KMS-11 (cell line): Measurements from ENCODE around the gene ASF1B.

ENCODE experiments used
- H2AFZ ChIP-seq: fragments of 200-600 bp; sonication (generic); 2 replicates; pipeline ENCODE4 v1.6.1; 2016; ENCODE audit warnings: antibody characterized with exemption, mixed run types, low read depth
- H3K27ac ChIP-seq: fragments of 200-600 bp; sonication (generic); 2 replicates; pipeline ENCODE4 v1.6.1; 2016; ENCODE audit warnings: mild to moderate bottlenecking, mixed run types
- H3K27me3 ChIP-seq: fragments of 200-600 bp; sonication (generic); 2 replicates; pipeline ENCODE4 v1.6.1; 2017; ENCODE audit warnings: mild to moderate bottlenecking, low read depth, mixed run types, moderate library complexity; ENCODE audit not compliant: insufficient read depth
- H3K36me3 ChIP-seq: fragments of 200-600 bp; sonication (generic); 2 replicates; pipeline ENCODE4 v1.6.1; 2017; ENCODE audit warnings: mild to moderate bottlenecking, mixed run types; ENCODE audit not compliant: insufficient read depth
- H3K4me1 ChIP-seq: fragments of 200-600 bp; sonication (generic); 2 replicates; pipeline ENCODE4 v1.6.1; 2016; ENCODE audit warnings: mild to moderate bottlenecking, low read depth, mixed run types; ENCODE audit not compliant: poor library complexity, severe bottlenecking
- H3K4me2 ChIP-seq: fragments of 200-600 bp; sonication (generic); 2 replicates; pipeline ENCODE4 v1.7.0; 2016; ENCODE audit warnings: mild to moderate bottlenecking, mixed run types
- H3K4me3 ChIP-seq: fragments of 200-600 bp; sonication (generic); IDR thresholded peaks from 2 replicates; pipeline ENCODE4 v1.6.1; 2017; ENCODE audit warnings: low read depth, low read length, mixed read lengths; ENCODE audit not compliant: insufficient read depth
- H3K79me2 ChIP-seq: fragments of 200-600 bp; sonication (generic); 2 replicates; pipeline ENCODE4 v1.6.1; 2016; ENCODE audit warnings: low read depth, mixed run types; ENCODE audit not compliant: insufficient read depth
- H3K9ac ChIP-seq: fragments of 200-600 bp; sonication (generic); 2 replicates; pipeline ENCODE4 v1.6.1; 2016; ENCODE audit warnings: mild to moderate bottlenecking, mixed run types
- H4K20me1 ChIP-seq: fragments of 200-600 bp; sonication (generic); 2 replicates; pipeline ENCODE4 v1.6.1; 2016; ENCODE audit warnings: mild to moderate bottlenecking, mixed run types; ENCODE audit not compliant: insufficient read depth
- CTCF ChIP-seq: fragments of 200-600 bp; sonication (generic); conservative IDR thresholded peaks from 2 replicates; pipeline ENCODE4 v1.6.1; 2017; ENCODE audit warnings: low read depth, mild to moderate bottlenecking, antibody characterized with exemption, low read length, moderate library complexity, mixed read lengths

The ASF1B gene

GRCh38 chr19:14166999-14167575, 30.7 kb upstream of the ASF1B start:
- Histone ChIP-seq H3K4me2 (no peak overlapping the region), H2AFZ (no peak overlapping the region), H3K79me2 (no peaks in the 10 kb centered on the region), H3K4me3 (no peak overlapping the region), H3K27me3 (no peaks in the 10 kb centered on the region), H3K36me3 (no peaks in the 10 kb centered on the region), H3K27ac (no peak overlapping the region), H3K4me1 (no peaks in the 10 kb centered on the region), H3K9ac (no peak overlapping the region), H4K20me1 (no peaks in the 10 kb centered on the region)
- TF ChIP-seq CTCF = no peak

DNA sequence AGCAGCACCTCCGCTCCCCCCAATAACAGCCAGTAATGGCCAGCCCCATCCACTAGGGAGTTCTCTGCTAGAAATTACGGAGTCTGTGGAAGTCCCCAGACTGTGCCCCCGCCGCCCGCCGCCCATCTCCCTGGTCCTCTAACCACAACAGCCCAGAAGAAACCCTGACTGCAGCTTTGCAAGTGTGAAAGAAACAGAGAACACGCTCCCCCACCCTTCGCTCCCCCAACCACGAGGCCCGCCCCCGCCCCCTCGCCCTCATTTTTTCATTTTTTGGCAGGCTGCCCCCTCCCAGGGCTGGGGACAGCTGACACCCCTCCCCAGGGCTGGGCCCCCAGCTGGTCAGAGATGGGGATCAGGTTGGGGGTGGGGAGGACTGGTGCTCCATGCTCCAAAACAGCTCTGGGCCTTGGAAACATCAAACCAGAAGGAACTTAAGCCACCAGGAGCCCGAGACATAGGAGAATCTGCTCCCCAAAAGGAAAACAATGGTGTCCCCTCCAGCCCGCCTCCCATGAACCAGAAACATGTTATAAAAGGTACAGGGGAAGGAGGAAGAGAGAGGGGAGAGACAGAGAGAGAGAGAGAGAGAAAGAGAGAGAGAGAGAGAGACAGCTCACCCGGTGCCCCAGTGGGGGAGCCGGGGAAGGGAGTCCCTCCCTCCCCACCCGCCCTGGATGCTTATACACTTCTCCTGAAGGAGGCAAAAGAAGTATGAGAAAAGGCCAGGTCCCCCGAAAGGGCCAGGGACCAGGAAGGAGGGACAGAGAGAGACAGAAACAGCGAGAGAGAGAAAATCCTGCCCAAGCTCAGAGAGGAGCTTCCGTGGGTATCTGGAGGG, 29.8 kb upstream of the ASF1B start:
- H3K9ac ChIP-seq = no peak overlapping the region
- no peak overlapping the region for H3K4me2 ChIP-seq
- H2AFZ ChIP-seq = no peak overlapping the region
- no peak overlapping the region for H3K27ac ChIP-seq
- no peaks in the 10 kb centered on the region for H3K27me3 ChIP-seq
- H3K36me3 ChIP-seq = no peaks in the 10 kb centered on the region
- no peak for TF ChIP-seq CTCF
- H3K4me1 ChIP-seq = no peaks in the 10 kb centered on the region
- no peaks in the 10 kb centered on the region for H3K79me2 ChIP-seq
- no peak overlapping the region for H3K4me3 ChIP-seq
- no peaks in the 10 kb centered on the region for H4K20me1 ChIP-seq

DNA sequence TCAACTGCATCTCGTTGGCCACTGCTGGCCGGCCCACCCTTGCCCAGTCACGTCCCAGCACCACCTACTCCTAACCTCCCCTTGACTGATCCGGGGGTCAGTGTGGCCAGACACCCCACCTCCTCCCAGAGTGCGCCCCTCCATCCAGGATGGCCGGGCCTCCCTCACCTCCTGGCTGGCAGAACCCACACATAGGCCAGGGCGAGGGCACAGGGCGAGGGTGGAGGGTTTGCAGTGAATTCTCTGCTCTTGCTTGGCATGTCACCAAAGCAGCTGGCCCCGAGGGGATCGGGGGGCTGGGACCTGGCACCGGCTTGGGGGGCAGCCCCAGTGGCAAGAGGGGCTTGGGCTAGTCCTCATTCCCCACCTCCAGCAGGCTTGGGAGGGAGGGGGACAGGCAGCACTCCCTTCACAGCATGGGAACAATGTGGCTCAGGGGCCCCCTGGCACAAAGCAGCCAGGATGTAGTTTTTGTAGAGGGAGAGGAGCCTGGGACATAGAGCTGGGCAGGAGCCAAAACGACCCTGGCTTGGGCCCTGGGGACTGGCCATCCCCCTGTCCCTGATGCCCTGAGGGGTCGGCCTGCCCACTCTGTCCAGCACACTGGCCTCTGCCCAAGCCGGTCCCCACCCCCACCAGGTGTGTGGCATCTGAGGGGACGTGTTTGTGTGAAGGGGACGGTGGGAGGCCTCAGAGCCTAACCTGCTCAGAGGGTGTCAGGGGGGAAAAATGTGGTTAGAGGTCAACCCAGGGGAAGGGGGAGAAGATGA, 28.5 kb upstream of the ASF1B start:
- no peak overlapping the region for H3K27ac ChIP-seq
- H3K4me1 ChIP-seq = no peaks in the 10 kb centered on the region
- no peak overlapping the region for H3K4me2 ChIP-seq
- H2AFZ ChIP-seq = no peak overlapping the region
- H3K79me2 ChIP-seq = no peaks in the 10 kb centered on the region
- H3K4me3 ChIP-seq = no peak overlapping the region
- no peaks in the 10 kb centered on the region for H3K36me3 ChIP-seq
- H3K27me3 ChIP-seq = no peaks in the 10 kb centered on the region
- H4K20me1 ChIP-seq = no peaks in the 10 kb centered on the region
- no peak for TF ChIP-seq CTCF
- no peak overlapping the region for H3K9ac ChIP-seq

GRCh38 chr19:14164082-14164481, 27.7 kb upstream of the ASF1B start:
- Histone ChIP-seq H3K4me3 (no peak overlapping the region), H3K27ac (no peak overlapping the region), H3K27me3 (no peaks in the 10 kb centered on the region), H3K36me3 (no peaks in the 10 kb centered on the region), H2AFZ (no peak overlapping the region), H3K4me2 (no peak overlapping the region), H4K20me1 (no peaks in the 10 kb centered on the region), H3K79me2 (no peaks in the 10 kb centered on the region), H3K4me1 (no peaks in the 10 kb centered on the region), H3K9ac (no peak overlapping the region)
- TF ChIP-seq CTCF = no peak
